PC-9 (cell line): ENCODE results near the gene GPR142. TPM values are rescaled to one million over a fixed set of nuclear protein-coding genes. Genes with fewer than 3 reads are reported as not detected.

Experiments
- BruUV-seq: library from RNA; stranded (reverse); fragments of 400-500 nt; replicated peaks from 2 replicates; lab custom pipeline; 2021; lab: Mats Ljungman, UMichigan
- CTCF ChIA-PET: fragments of 300-600 bp; sonication (Branson Sonifier 250); formaldehyde crosslinking; loops from one replicate; lab custom pipeline; 2022; ENCODE audit warnings: antibody characterized with exemption; lab: Charles Lee
- POLR2A ChIA-PET: fragments of 300-600 bp; sonication (Branson Sonifier 250); formaldehyde crosslinking; loops from one replicate; lab custom pipeline; 2022; ENCODE audit warnings: antibody characterized with exemption; ENCODE audit not compliant: unreplicated experiment; lab: Charles Lee
- DNase-seq, 2 experiments: peaks; one replicate each; pipeline versions ENCODE4 v3.0.0 to v3.0.0-alpha.2; 2015 to 2022; ENCODE audit warnings: mixed read lengths in 1 of 2
- H2AFZ ChIP-seq: fragments of 200-600 bp; sonication (generic); 2 replicates; pipeline ENCODE4 v1.8.1; 2017; ENCODE audit warnings: antibody characterized with exemption
- H3F3A ChIP-seq: fragments of 200-600 bp; sonication (generic); 2 replicates; pipeline ENCODE4 v1.8.1; 2017; ENCODE audit warnings: antibody characterized with exemption, mild to moderate bottlenecking, low read depth; ENCODE audit not compliant: insufficient read depth
- H3K27ac ChIP-seq: fragments of 200-600 bp; sonication (generic); 2 replicates; pipeline ENCODE4 v1.6.1; 2016; ENCODE audit warnings: mixed run types
- H3K27me3 ChIP-seq: fragments of 200-600 bp; sonication (generic); 2 replicates; pipeline ENCODE4 v1.6.1; 2016; ENCODE audit warnings: low read depth, mixed run types; ENCODE audit not compliant: insufficient read depth
- H3K36me3 ChIP-seq: fragments of 200-600 bp; sonication (generic); 2 replicates; pipeline ENCODE4 v1.6.1; 2016; ENCODE audit warnings: low read depth, mixed run types
- H3K4me1 ChIP-seq: fragments of 200-600 bp; sonication (generic); replicated peaks from 2 replicates; pipeline ENCODE4 v1.6.1; 2016; ENCODE audit warnings: mixed run types; ENCODE audit not compliant: insufficient read depth
- H3K4me2 ChIP-seq: fragments of 200-600 bp; sonication (generic); 2 replicates; pipeline ENCODE4 v1.6.1; 2017; ENCODE audit warnings: mixed run types
- H3K4me3 ChIP-seq: fragments of 200-600 bp; sonication (generic); 2 replicates; pipeline ENCODE4 v1.6.1; 2016; ENCODE audit warnings: mixed run types
- H3K79me2 ChIP-seq: fragments of 200-600 bp; sonication (generic); 2 replicates; pipeline ENCODE4 v1.6.1; 2017; ENCODE audit warnings: low read depth, mixed run types
- H3K9me2 ChIP-seq: fragments of 200-600 bp; sonication (generic); 2 replicates; pipeline ENCODE4 v1.8.1; 2017; ENCODE audit warnings: mild to moderate bottlenecking; ENCODE audit not compliant: insufficient read depth
- H3K9me3 ChIP-seq: fragments of 200-600 bp; sonication (generic); 2 replicates; pipeline ENCODE4 v1.8.1; 2016; ENCODE audit warnings: low read depth; ENCODE audit not compliant: insufficient read depth
- H4K20me1 ChIP-seq: fragments of 200-600 bp; sonication (generic); 2 replicates; pipeline ENCODE4 v1.8.1; 2017; ENCODE audit not compliant: insufficient read depth
- CTCF ChIP-seq: fragments of 200-600 bp; sonication (generic); conservative IDR thresholded peaks from 2 replicates; pipeline ENCODE4 v1.6.1; 2017; ENCODE audit warnings: mixed run types, antibody characterized with exemption, mild to moderate bottlenecking, moderate library complexity
- EZH2 ChIP-seq: fragments of 200-600 bp; sonication (generic); IDR thresholded peaks from 2 replicates; pipeline ENCODE4 v1.8.0; 2017; ENCODE audit warnings: antibody characterized with exemption, low read depth
- intact Hi-C: fragments of 100-400 bp; cut with micrococcal nuclease; formaldehyde crosslinking; loops from one replicate; pipeline ENCODE4 v1.10.0; 2022; ENCODE audit not compliant: unreplicated experiment
- total RNA-seq: library from RNA; stranded (reverse); gene quantifications from 2 replicates; pipeline ENCODE4 v1.2.3, GENCODE V29; 2021

Gene GPR142
- total RNA-seq, 1 experiment from 2014 or later, result not detected

- TF ChIP-seq CTCF, result no peak
- no peak for TF ChIP-seq EZH2
- ChIA-PET POLR2A (no interaction called here), CTCF (no interaction called here)
These were observed 27.6 kb upstream of the GPR142 start for GRCh38 chr17:74339537-74340195.

GRCh38 chr17:74340470-74341023 lies 26.8 kb upstream of the GPR142 start:
- TF ChIP-seq EZH2, result no peak
- TF ChIP-seq CTCF, result no peak
- H4K20me1 ChIP-seq, result no peaks in the 10 kb centered on the region
- H3K27me3 ChIP-seq, result peaks cover 97% of the 10 kb centered on the region
- no peaks in the 10 kb centered on the region for H3K36me3 ChIP-seq
- H3K9me2 ChIP-seq, result no peaks in the 10 kb centered on the region
- H3K9me3 ChIP-seq, result no peaks in the 10 kb centered on the region
- no peak overlapping the region for H3K4me3 ChIP-seq
- no peaks in the 10 kb centered on the region for H3K79me2 ChIP-seq
- intact Hi-C loops, result no loop called here
- BruUV-seq, result no TSS peak
- no peaks in the 10 kb centered on the region for H3K4me1 ChIP-seq
- POLR2A ChIA-PET, result no interaction called here
- DNase-seq, result no peak
- no peak overlapping the region for H2AFZ ChIP-seq
- CTCF ChIA-PET, result no interaction called here
- no peaks in the 10 kb centered on the region for H3F3A ChIP-seq
- no peak overlapping the region for H3K4me2 ChIP-seq
- H3K27ac ChIP-seq, result no peak overlapping the region

More at GRCh38 chr17:74339537-74340195, 27.6 kb upstream of the GPR142 start:
- Histone ChIP-seq H3K79me2 (no peaks in the 10 kb centered on the region), H3K27ac (no peak overlapping the region), H3K9me3 (no peaks in the 10 kb centered on the region), H3K36me3 (no peaks in the 10 kb centered on the region), H3F3A (no peaks in the 10 kb centered on the region), H3K27me3 (peaks cover 97% of the 10 kb centered on the region), H3K9me2 (no peaks in the 10 kb centered on the region), H2AFZ (no peak overlapping the region), H3K4me1 (no peaks in the 10 kb centered on the region), H3K4me3 (no peak overlapping the region), H3K4me2 (no peak overlapping the region), H4K20me1 (no peaks in the 10 kb centered on the region)
- DNase-seq, result no peak
- intact Hi-C loops, result no loop called here
- BruUV-seq, result no TSS peak

- POLR2A ChIA-PET, result no interaction called here
- Histone ChIP-seq H3F3A (no peaks in the 10 kb centered on the region), H3K4me1 (no peaks in the 10 kb centered on the region), H3K4me3 (no peak overlapping the region), H3K4me2 (no peak overlapping the region), H4K20me1 (no peaks in the 10 kb centered on the region), H2AFZ (no peak overlapping the region), H3K79me2 (no peaks in the 10 kb centered on the region), H3K27ac (no peak overlapping the region), H3K9me2 (no peaks in the 10 kb centered on the region), H3K36me3 (no peaks in the 10 kb centered on the region), H3K27me3 (peaks cover 98% of the 10 kb centered on the region), H3K9me3 (no peaks in the 10 kb centered on the region)
- no peak for DNase-seq
- no peak for TF ChIP-seq EZH2
- TF ChIP-seq CTCF, result no peak
- CTCF ChIA-PET, result no interaction called here
- intact Hi-C loops, result no loop called here
- BruUV-seq, result no TSS peak
These were observed 25.1 kb upstream of the GPR142 start for GRCh38 chr17:74342224-74342623.
